Left lung (tissue), 10 donors: ENCODE data around the gene SDK1. TPM values are rescaled to one million over a fixed set of nuclear protein-coding genes. Genes with fewer than 3 reads are reported as not detected.
A peak's percentile ranks its signal among the peaks of the same experiment; 100 is the strongest.

Source experiments
- ATAC-seq: fragments of 200-7000 bp; cut with Tn5 transposase; one replicate; pipeline ENCODE4 v1.9.1; 2020; ENCODE audit warnings: moderate library complexity
- DNase-seq, 4 donors: peaks; one replicate each; pipeline ENCODE4 v3.0.0-alpha.2; 2013 to 2020
- H3K27ac ChIP-seq, 2 donors: fragments of 200-600 bp; sonication (generic) in 1 of 2; one replicate each; pipeline versions ENCODE4 v1.5.0 to v1.8.0; 2020 to 2021
- H3K27me3 ChIP-seq, 2 donors: fragments of 200-600 bp; sonication (generic) in 1 of 2; one replicate each; pipeline versions ENCODE4 v1.5.0 to v1.8.0; 2020 to 2021
- H3K36me3 ChIP-seq, 2 donors: fragments of 200-600 bp; sonication (generic) in 1 of 2; one replicate each; pipeline versions ENCODE4 v1.5.0 to v1.8.0; 2020 to 2021
- H3K4me1 ChIP-seq, 2 donors: fragments of 200-600 bp; one replicate each; pipeline ENCODE4 v1.8.0; 2021
- H3K4me3 ChIP-seq, 2 donors: fragments of 200-600 bp; sonication (generic) in 1 of 2; one replicate each; pipeline versions ENCODE4 v1.5.0 to v1.8.0; 2020 to 2021; ENCODE audit warnings: mild to moderate bottlenecking in 1 of 2
- H3K9me3 ChIP-seq, 2 donors: fragments of 200-600 bp; sonication (generic) in 1 of 2; one replicate each; pipeline versions ENCODE4 v1.5.0 to v1.8.0; 2020 to 2021
- CTCF ChIP-seq, 2 donors: fragments of 200-600 bp; sonication (generic) in 1 of 2; IDR thresholded peaks; one replicate each; pipeline versions ENCODE4 v1.5.0 to v1.8.0; 2021; ENCODE audit warnings: antibody characterized with exemption in 2 of 2
- intact Hi-C, 2 donors: fragments of 100-400 bp; cut with DNase I; formaldehyde crosslinking; loops; one replicate each; pipeline versions ENCODE4 v1.11.2 to v1.14.2; 2022
- polyA plus RNA-seq, 6 donors: library from polyadenylated mRNA; unstranded; fragments of 120-200 nt; gene quantifications; one replicate each; pipeline ENCODE4 v1.2.1, GENCODE V29; 2013; ENCODE audit not compliant: insufficient read length in 6 of 6
- total RNA-seq, 2 donors: library from RNA; stranded (reverse); fragmentation: NEBNext Ultra II Directional; extraction: Animal tissue kit (Norgen Biotek cat#: 25700); gene quantifications; one replicate each; pipeline ENCODE4 v1.2.1, GENCODE V29; 2021
- donor health status: DM: no; HTN: yes; CAD: no.
- donor health status: DM: no; HTN: no; CAD: no.

SDK1 gene
- total and polyA plus RNA-seq, 8 donors: 5.5 to 17.6 (median 13.0) TPM

- Histone ChIP-seq H3K27me3 (no peaks in the 10 kb centered on the region), H3K4me1 (peaks cover 0 to 4% of the 10 kb centered on the region in 2 donors), H3K27ac (no peak overlapping the region), H3K4me3 (no peak overlapping the region), H3K9me3 (no peaks in the 10 kb centered on the region), H3K36me3 (no peaks in the 10 kb centered on the region)
- DNase-seq (no peak), ATAC-seq (no peak)
- no peak for TF ChIP-seq CTCF (IDR thresholded peaks at IDR 0.05)
- intact Hi-C loops: no loop called here
These were observed 609.0 kb downstream of the SDK1 start for GRCh38 chr7:3910054-3910453.

GRCh38 chr7:3911685-3912084 is 610.6 kb downstream of the SDK1 start:
- H3K27me3 ChIP-seq: no peaks in the 10 kb centered on the region
- intact Hi-C loops: no loop called here
- no peak for TF ChIP-seq CTCF (IDR thresholded peaks at IDR 0.05)
- no peaks in the 10 kb centered on the region for H3K36me3 ChIP-seq
- no peak overlapping the region for H3K4me3 ChIP-seq
- no peak overlapping the region for H3K27ac ChIP-seq
- peak; percentile 42 for ATAC-seq
- peaks cover 4 to 6% of the 10 kb centered on the region in 2 donors for H3K4me1 ChIP-seq
- DNase-seq: no peak
- no peaks in the 10 kb centered on the region for H3K9me3 ChIP-seq

GRCh38 chr7:3912291-3912690 is 611.2 kb downstream of the SDK1 start:
- Histone ChIP-seq H3K9me3 (no peaks in the 10 kb centered on the region), H3K27ac (no peak overlapping the region), H3K36me3 (no peaks in the 10 kb centered on the region), H3K27me3 (no peaks in the 10 kb centered on the region), H3K4me3 (no peak overlapping the region), H3K4me1 (peaks cover 4 to 6% of the 10 kb centered on the region in 2 donors)
- ATAC-seq: no peak
- intact Hi-C loops: no loop called here
- no peak for DNase-seq
- no peak for TF ChIP-seq CTCF (IDR thresholded peaks at IDR 0.05)

- H3K9me3 ChIP-seq: no peaks in the 10 kb centered on the region
- no peak overlapping the region for H3K4me3 ChIP-seq
- no peak for TF ChIP-seq CTCF (IDR thresholded peaks at IDR 0.05)
- H3K4me1 ChIP-seq: peaks cover 4 to 6% of the 10 kb centered on the region in 2 donors
- intact Hi-C loops: no loop called here
- H3K27me3 ChIP-seq: no peaks in the 10 kb centered on the region
- H3K27ac ChIP-seq: peak overlapping the region in 1 of 2 donors; percentile 41
- DNase-seq (peak in 2 of 4 donors; percentile 80 to 87), ATAC-seq (peak; percentile 40)
- no peaks in the 10 kb centered on the region for H3K36me3 ChIP-seq
These were observed 613.2 kb downstream of the SDK1 start for GRCh38 chr7:3914051-3914775.

DNA sequence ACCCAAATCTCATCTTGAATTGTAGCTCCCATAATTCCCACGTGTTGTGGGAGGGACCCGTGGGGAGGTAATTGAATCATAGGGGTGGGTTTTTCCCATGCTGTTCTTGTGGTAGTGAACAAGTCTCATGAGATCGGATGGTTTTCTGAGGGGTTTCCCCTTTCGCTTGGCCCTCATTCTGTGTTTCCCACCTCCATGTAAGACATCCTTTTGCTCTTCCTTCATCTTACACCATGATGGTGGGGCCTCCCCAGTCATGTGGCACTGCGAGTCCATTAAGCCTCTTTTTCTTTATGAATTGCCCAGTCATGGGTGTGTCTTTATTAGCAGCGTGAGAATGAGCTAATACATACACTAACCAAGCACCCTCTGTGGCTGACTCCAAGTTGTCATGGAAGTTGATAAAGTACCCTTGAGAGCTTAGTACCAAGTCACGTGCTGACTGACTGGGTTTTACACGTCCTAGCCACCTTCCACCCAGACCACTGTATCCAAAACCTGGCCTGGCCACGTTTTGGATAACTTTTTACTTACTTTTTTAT is 614.4 kb downstream of the SDK1 start:
- DNase-seq (no peak), ATAC-seq (peak; percentile 47)
- Histone ChIP-seq H3K9me3 (no peaks in the 10 kb centered on the region), H3K4me1 (peaks cover 4 to 6% of the 10 kb centered on the region in 2 donors), H3K4me3 (no peak overlapping the region), H3K27me3 (no peaks in the 10 kb centered on the region), H3K27ac (peak overlapping the region in 1 of 2 donors; percentile 41), H3K36me3 (no peaks in the 10 kb centered on the region)
- intact Hi-C loops: no loop called here
- no peak for TF ChIP-seq CTCF (IDR thresholded peaks at IDR 0.05)
